ENCODE data around the gene SLC5A2. TPM values are rescaled to one million over a fixed set of nuclear protein-coding genes. Genes with fewer than 3 reads are reported as not detected.
"Not testable (repeated sequence)": the region's sequence is repeated elsewhere in the genome, so short reads cannot be mapped to it uniquely, and the experiment has no call there.

SLC5A2 gene
- polyA plus RNA-seq, 3 donors, result 0.04 TPM; not detected in 2

DNA sequence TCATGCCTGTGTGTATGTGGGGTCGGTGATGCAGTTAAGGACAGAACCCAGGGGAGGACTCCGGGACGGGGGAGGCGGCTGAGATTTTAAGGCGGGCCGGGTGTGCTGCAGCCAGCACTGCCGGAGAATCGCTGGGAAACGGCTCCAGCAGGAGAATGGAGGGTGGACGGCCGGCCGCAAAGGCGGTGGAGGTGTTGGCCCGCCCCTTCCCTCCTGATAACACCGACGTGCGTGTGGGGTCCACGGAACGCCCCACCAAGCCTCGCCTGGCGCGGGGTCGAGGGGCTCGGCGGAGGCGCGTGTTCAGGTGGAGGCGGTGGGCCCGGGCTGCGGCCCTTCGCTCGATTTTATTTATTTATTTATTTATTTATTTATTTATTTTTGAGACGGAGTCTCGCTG, 41.0 kb upstream of the SLC5A2 start:
- Histone ChIP-seq H3K9ac (ENCODE audit: insufficient read depth, low read length, poor library complexity, severe bottlenecking) (no peak overlapping the region), H3K4me1 (ENCODE audit: control insufficient read depth in 1 of 2, insufficient read depth in 2 of 2, low read length in 2 of 2) (peaks cover 0 to 4% of the 10 kb centered on the region in 2 donors), H3K36me3 (replicated peaks in 1 of 2; ENCODE audit: control insufficient read depth in 1 of 2, insufficient read depth in 2 of 2, low read length in 2 of 2) (no peaks in the 10 kb centered on the region), H3K9me3 (replicated peaks in 1 of 2; ENCODE audit: control insufficient read depth in 1 of 2, insufficient read depth in 1 of 2, low read length in 2 of 2) (no peaks in the 10 kb centered on the region), H3K4me2 (replicated peaks; ENCODE audit: extremely low read depth, low read length, poor library complexity, severe bottlenecking) (no peak overlapping the region), H3K27me3 (ENCODE audit: control insufficient read depth in 2 of 2, insufficient read depth in 2 of 2, low read length in 2 of 2) (no peaks in the 10 kb centered on the region), H3K27ac (ENCODE audit: low read depth in 1 of 2, low read length in 2 of 2) (no peak overlapping the region), H3K79me2 (ENCODE audit: insufficient read depth, low read length) (no peaks in the 10 kb centered on the region), H4K20me1 (ENCODE audit: insufficient read depth, low read length) (no peaks in the 10 kb centered on the region), H2AFZ (ENCODE audit: insufficient read depth, low read depth, low read length, poor library complexity, severe bottlenecking) (no peak overlapping the region), H3K4me3 (replicated peaks in 1 of 3; ENCODE audit: low read depth in 2 of 3, low read length in 3 of 3) (no peak overlapping the region)
- intact Hi-C loops (cut with micrococcal nuclease), result loop anchor here (5.0 to 10.0 kb wide), 4 partner anchors 57 to 455 kb away; partner anchors contain the start of genes HSD3B7 (in 2 of the 2) and PYCARD (in 1 of the 2)
- Mint-ChIP-seq H3K9me3 (peaks cover 4 to 13% (median 4%) of the 10 kb centered on the region in 7 donors), H3K36me3 (no peaks in the 10 kb centered on the region), H3K27ac (no peak overlapping the region), H3K4me3 (peak overlapping the region; percentile 58 to 76), H3K27me3 (ENCODE audit: low read depth in 3 of 3) (peaks cover 2 to 11% (median 2%) of the 10 kb centered on the region in 3 donors), H3K4me1 (peaks cover 6% of the 10 kb centered on the region)
- 85% methylated on average over 18 of the region's 34 CpGs for WGBS (ENCODE audit: insufficient coverage)
- TF ChIP-seq, protein P1, sequence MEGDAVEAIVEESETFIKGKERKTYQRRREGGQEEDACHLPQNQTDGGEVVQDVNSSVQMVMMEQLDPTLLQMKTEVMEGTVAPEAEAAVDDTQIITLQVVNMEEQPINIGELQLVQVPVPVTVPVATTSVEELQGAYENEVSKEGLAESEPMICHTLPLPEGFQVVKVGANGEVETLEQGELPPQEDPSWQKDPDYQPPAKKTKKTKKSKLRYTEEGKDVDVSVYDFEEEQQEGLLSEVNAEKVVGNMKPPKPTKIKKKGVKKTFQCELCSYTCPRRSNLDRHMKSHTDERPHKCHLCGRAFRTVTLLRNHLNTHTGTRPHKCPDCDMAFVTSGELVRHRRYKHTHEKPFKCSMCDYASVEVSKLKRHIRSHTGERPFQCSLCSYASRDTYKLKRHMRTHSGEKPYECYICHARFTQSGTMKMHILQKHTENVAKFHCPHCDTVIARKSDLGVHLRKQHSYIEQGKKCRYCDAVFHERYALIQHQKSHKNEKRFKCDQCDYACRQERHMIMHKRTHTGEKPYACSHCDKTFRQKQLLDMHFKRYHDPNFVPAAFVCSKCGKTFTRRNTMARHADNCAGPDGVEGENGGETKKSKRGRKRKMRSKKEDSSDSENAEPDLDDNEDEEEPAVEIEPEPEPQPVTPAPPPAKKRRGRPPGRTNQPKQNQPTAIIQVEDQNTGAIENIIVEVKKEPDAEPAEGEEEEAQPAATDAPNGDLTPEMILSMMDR (IDR thresholded peaks at IDR 0.05), result no peak
- no peak for DNase-seq

DNA sequence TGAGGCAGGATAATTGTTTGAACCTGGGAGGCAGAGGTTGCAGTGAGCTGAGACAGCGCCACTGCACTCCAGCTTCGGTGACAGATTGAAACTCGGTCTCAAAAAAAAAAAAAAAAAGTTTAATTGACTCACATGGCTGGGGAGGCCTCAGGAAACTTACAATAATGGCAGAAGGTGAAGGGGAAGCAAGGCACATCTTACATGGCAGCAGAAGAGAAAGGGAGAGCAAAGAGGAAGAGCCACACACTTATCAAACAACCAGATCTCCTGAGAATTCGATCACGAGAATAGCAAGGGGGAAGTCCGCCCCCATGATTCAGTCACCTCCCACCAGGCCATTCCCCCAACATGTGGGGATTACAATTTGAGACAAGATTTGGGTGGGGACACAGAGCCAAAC, 37.0 kb upstream of the SLC5A2 start:
- not testable (repeated sequence) for H3K9ac ChIP-seq (ENCODE audit: insufficient read depth, low read length, poor library complexity, severe bottlenecking); H3K9me3 ChIP-seq (replicated peaks in 1 of 2; ENCODE audit: control insufficient read depth in 1 of 2, insufficient read depth in 1 of 2, low read length in 2 of 2); H3K27ac ChIP-seq (ENCODE audit: low read depth in 1 of 2, low read length in 2 of 2); H3K36me3 ChIP-seq (replicated peaks in 1 of 2; ENCODE audit: control insufficient read depth in 1 of 2, insufficient read depth in 2 of 2, low read length in 2 of 2); H3K36me3 Mint-ChIP-seq; H3K4me1 ChIP-seq (ENCODE audit: control insufficient read depth in 1 of 2, insufficient read depth in 2 of 2, low read length in 2 of 2); H3K4me3 ChIP-seq (replicated peaks in 1 of 3; ENCODE audit: low read depth in 2 of 3, low read length in 3 of 3); H3K4me3 Mint-ChIP-seq; DNase-seq; H3K4me2 ChIP-seq (replicated peaks; ENCODE audit: extremely low read depth, low read length, poor library complexity, severe bottlenecking); H3K27me3 ChIP-seq (ENCODE audit: control insufficient read depth in 2 of 2, insufficient read depth in 2 of 2, low read length in 2 of 2); H4K20me1 ChIP-seq (ENCODE audit: insufficient read depth, low read length); H3K79me2 ChIP-seq (ENCODE audit: insufficient read depth, low read length); H3K4me1 Mint-ChIP-seq; H2AFZ ChIP-seq (ENCODE audit: insufficient read depth, low read depth, low read length, poor library complexity, severe bottlenecking)
- peak overlapping the region in 2 of 7 donors; percentile 28 to 61 for H3K27ac Mint-ChIP-seq
- intact Hi-C loops (cut with micrococcal nuclease), result loop anchor here (10.0 kb wide), 2 partner anchors 61 to 271 kb away; no protein-coding TSS in a partner anchor
- peaks cover 4 to 11% (median 4%) of the 10 kb centered on the region in 7 donors for H3K9me3 Mint-ChIP-seq
- 100% methylated on average over 2 of the region's 6 CpGs for WGBS (ENCODE audit: insufficient coverage)
- peaks cover 2 to 11% (median 2%) of the 10 kb centered on the region in 3 donors for H3K27me3 Mint-ChIP-seq (ENCODE audit: low read depth in 3 of 3)

All from CD14-positive monocyte (primary cell).